Measurements from ENCODE around the gene RNF44. TPM values are rescaled to one million over a fixed set of nuclear protein-coding genes. Genes with fewer than 3 reads are reported as not detected.

The RNF44 gene
- total and polyA plus RNA-seq, 11 donors, result 9.2 to 35.7 (median 20.0) TPM

DNA sequence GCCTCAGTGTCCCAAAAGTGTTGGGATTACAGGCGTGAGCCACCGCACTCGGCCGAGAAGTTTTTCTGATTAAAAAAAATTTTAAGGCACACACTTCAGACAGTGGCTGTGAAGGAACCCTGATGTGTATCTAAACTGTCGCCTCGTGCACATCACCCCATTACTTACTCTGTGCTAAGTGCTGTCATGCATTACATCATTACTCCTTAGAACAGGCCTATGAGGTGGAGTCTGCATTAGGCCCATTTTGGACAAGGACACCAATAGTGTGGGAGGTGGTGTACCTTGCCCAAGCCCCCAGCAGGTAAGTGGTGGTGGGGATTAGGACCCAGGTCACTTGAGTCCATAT is 8.2 kb upstream of the RNF44 start:
- H3K4me3 ChIP-seq, result no peak overlapping the region

DNA sequence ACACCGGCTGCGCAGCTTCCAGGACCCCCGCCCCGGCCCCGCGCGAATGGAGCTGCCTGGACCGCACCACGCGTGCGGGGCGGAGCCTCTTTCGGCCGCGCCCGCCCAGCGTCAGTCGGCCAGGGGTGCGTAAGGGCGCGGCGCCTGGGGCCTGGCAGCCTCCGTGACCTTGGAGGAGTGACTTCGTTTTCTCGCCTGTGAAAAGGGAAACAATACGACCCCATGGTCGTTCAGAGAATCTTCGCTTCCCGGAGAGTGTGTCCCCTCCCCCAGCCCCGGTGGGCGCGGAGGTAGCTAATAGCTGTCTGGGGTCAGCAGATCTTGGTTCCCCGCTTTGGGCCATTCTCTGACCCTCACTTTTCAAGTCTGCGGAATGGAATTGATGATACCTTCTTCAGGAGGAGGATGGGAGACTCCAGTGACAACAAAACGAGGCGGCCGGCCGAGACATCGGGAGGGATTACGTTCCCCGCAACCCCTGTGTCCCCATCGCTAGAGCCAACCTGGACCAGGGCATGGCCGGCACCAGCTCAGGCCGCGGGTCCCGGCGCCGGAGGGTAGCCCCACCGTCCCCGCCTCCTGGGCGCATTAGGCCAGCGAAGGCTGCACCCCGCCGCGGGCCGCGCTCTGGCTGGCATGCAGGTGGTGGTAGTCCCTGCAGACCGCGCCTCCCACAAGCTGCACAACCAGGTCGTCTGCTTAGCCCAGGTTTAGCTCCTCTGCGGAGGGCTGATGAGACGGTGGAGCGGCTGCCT is 6.4 kb upstream of the RNF44 start:
- Histone ChIP-seq H3K4me3 (peak overlapping the region; percentile 41 to 82 (median 74)), H3K27me3 (no peaks in the 10 kb centered on the region), H3K27ac (peak overlapping the region; percentile 66 to 98 (median 90)), H3K4me1 (peaks cover 0 to 50% (median 22%) of the 10 kb centered on the region in 12 donors), H3K9me3 (no peaks in the 10 kb centered on the region), H3K36me3 (no peaks in the 10 kb centered on the region)
- ATAC-seq (peak; percentile 84 to 89 (median 88)), DNase-seq (peak; percentile 78 to 89 (median 81))
- WGBS, 4 donors, result 0 to 1% (median 1%) methylated on average over 33 to 63 of the region's 63 CpGs
- TF ChIP-seq POLR2A (IDR thresholded peaks at IDR 0.05), result peak; percentile 28 to 66
- TF ChIP-seq, protein P1, sequence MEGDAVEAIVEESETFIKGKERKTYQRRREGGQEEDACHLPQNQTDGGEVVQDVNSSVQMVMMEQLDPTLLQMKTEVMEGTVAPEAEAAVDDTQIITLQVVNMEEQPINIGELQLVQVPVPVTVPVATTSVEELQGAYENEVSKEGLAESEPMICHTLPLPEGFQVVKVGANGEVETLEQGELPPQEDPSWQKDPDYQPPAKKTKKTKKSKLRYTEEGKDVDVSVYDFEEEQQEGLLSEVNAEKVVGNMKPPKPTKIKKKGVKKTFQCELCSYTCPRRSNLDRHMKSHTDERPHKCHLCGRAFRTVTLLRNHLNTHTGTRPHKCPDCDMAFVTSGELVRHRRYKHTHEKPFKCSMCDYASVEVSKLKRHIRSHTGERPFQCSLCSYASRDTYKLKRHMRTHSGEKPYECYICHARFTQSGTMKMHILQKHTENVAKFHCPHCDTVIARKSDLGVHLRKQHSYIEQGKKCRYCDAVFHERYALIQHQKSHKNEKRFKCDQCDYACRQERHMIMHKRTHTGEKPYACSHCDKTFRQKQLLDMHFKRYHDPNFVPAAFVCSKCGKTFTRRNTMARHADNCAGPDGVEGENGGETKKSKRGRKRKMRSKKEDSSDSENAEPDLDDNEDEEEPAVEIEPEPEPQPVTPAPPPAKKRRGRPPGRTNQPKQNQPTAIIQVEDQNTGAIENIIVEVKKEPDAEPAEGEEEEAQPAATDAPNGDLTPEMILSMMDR (IDR thresholded peaks at IDR 0.05), result no peak
- intact Hi-C loops (cut with DNase I), result loop anchor here in 7 of 10 donors (2.0 to 10.0 kb wide), 5 partner anchors 96 to 129 kb away; partner anchors contain the start of genes CLTB (in 4 of the 7) and FAF2 (in 3 of the 7)

More for the DNA sequence above, 8.2 kb upstream of the RNF44 start:
- no peaks in the 10 kb centered on the region for H3K36me3 ChIP-seq
- no peak for TF ChIP-seq POLR2A (IDR thresholded peaks at IDR 0.05)
- TF ChIP-seq, protein P1 (IDR thresholded peaks at IDR 0.05), result no peak
- DNase-seq (no peak), ATAC-seq (no peak)
- intact Hi-C loops (cut with DNase I), result loop anchor here in 2 of 10 donors (10.0 kb wide), 2 partner anchors 101 to 131 kb away; partner anchors contain the start of genes CLTB (in 2 of the 2) and FAF2 (in 1 of the 2)
- no peaks in the 10 kb centered on the region for H3K9me3 ChIP-seq
- WGBS, 4 donors, result 94 to 100% (median 95%) methylated on average over 5 to 6 of the region's 6 CpGs
- H3K27me3 ChIP-seq, result peaks cover 0 to 6% (median 0%) of the 10 kb centered on the region in 9 donors
- H3K27ac ChIP-seq, result no peak overlapping the region
- peaks cover 0 to 50% (median 19%) of the 10 kb centered on the region in 12 donors for H3K4me1 ChIP-seq

DNA sequence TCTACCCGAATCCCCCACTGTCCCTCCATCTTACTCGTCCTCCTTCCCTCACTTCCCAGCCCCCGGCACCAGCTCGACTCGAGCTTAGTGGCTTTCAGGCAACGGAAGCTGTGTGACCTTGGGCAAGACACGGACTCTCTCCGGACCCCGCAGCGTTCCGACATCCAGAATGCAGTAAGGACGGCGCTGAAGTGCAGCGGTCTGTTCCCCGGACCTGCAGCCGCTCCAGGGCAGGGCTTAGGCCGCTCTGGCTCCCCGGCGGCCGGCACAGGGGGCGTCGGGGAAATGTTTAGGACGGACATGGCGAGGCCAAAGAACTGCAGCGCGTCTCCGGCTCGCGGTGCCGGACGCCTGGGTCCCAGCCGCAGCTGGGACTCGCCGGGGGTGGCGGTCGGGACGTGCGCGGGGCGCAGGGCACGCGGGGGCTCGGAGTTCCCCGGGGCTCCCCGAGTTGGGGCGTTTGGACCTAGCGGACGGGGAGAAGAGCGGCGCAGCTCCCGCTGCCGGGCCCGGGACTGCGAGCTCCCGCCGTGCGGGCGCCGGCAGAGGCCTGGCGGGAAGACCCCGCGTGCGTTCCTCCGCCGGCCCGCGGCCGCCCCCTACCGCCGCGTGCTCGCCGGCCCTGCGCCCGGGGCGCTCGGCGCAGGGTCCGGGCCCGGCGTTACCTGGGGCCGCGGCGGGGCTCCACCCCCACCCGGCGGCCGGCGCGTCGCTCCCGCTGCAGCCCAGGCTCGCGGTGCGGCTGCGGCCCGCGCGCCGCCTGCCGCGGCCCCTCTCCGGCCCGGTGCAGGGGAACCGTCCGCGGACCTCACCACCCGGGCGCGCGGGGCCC is 5.6 kb upstream of the RNF44 start:
- no peaks in the 10 kb centered on the region for H3K27me3 ChIP-seq
- H3K27ac ChIP-seq, result peak overlapping the region; percentile 66 to 98 (median 91)
- DNase-seq (no peak), ATAC-seq (peak in 2 of 4 donors; percentile 33 to 39)
- H3K4me1 ChIP-seq, result peaks cover 0 to 57% (median 29%) of the 10 kb centered on the region in 12 donors
- TF ChIP-seq, protein P1 (IDR thresholded peaks at IDR 0.05), result peak in 5 of 12 donors; percentile 12 to 36 (median 15)
- TF ChIP-seq POLR2A (IDR thresholded peaks at IDR 0.05), result no peak
- no peaks in the 10 kb centered on the region for H3K9me3 ChIP-seq
- intact Hi-C loops (cut with DNase I), result loop anchor here in 7 of 10 donors (2.0 to 10.0 kb wide), 5 partner anchors 96 to 128 kb away; partner anchors contain the start of genes CLTB (in 4 of the 7) and FAF2 (in 3 of the 7)
- H3K36me3 ChIP-seq, result no peaks in the 10 kb centered on the region
- WGBS, 4 donors, result 1 to 4% (median 2%) methylated on average over 26 to 110 of the region's 110 CpGs
- H3K4me3 ChIP-seq, result peak overlapping the region; percentile 56 to 82 (median 74)

Measured in heart left ventricle (tissue), 16 donors.